ENCODE measurements around the gene PPP1R15B.

The PPP1R15B gene

DNA sequence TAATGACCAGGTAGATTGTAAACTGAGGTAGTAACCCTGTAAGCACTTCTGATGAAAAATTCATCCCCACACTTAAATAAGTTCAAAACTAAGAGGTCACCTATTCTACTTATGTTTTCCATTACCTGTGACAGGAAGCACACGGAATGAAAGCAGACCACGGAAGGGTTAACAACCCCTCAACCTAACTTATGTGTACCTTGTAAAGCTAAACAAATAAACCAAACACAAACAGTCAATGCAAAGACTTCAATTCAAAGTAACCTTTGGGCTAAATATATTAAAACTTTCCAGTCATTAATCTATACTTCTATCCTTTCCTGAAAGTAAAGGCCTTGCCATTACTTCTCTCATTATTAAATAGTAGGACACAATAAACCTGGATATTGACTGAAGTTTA lies 7.0 kb downstream of the PPP1R15B start:
- H3K4me3 ChIP-seq (ENCODE audit: low read depth, low read length), result no peak overlapping the region
- CTCF ChIA-PET, result interaction anchor here (1.3 to 1.5 kb wide), 2 partner anchors 98 to 241 kb away, joined by 4 to 5 read pairs; no protein-coding TSS in a partner anchor
- TF ChIP-seq, protein P1, sequence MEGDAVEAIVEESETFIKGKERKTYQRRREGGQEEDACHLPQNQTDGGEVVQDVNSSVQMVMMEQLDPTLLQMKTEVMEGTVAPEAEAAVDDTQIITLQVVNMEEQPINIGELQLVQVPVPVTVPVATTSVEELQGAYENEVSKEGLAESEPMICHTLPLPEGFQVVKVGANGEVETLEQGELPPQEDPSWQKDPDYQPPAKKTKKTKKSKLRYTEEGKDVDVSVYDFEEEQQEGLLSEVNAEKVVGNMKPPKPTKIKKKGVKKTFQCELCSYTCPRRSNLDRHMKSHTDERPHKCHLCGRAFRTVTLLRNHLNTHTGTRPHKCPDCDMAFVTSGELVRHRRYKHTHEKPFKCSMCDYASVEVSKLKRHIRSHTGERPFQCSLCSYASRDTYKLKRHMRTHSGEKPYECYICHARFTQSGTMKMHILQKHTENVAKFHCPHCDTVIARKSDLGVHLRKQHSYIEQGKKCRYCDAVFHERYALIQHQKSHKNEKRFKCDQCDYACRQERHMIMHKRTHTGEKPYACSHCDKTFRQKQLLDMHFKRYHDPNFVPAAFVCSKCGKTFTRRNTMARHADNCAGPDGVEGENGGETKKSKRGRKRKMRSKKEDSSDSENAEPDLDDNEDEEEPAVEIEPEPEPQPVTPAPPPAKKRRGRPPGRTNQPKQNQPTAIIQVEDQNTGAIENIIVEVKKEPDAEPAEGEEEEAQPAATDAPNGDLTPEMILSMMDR (IDR thresholded peaks at IDR 0.05; ENCODE audit: insufficient read depth, low read length, missing control alignments), result no peak
- POLR2A ChIA-PET, result interaction anchor here (0.7 kb wide), 1 partner anchor 1442 kb away, joined by 3 read pairs; no protein-coding TSS in a partner anchor
- DNase-seq (ENCODE audit: low read depth, low spot score), result no peak

DNA sequence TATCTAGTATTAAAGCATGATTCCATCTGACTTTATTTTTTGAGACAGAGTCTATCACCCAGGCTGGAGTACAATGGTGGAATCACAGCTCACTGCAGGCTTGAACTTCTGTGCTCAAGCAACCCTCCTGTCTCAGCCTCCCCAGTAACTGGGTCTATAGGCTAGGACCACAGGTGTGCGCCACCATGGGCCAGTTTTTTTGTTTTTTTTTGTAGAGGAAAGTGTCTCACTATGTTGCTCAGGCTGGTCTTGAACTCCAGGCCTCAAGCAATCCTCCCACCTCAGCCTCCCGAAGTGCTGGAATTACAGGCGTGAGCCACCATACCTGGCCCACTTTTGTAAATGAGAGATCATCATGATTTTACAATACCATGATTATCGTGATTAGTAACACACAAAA lies 9.2 kb downstream of the PPP1R15B start:
- CTCF ChIA-PET, result no interaction called here
- DNase-seq (ENCODE audit: low read depth, low spot score), result no peak
- TF ChIP-seq, protein P1 (IDR thresholded peaks at IDR 0.05; ENCODE audit: insufficient read depth, low read length, missing control alignments), result no peak
- POLR2A ChIA-PET, result no interaction called here
- no peak overlapping the region for H3K4me3 ChIP-seq (ENCODE audit: low read depth, low read length)

DNA sequence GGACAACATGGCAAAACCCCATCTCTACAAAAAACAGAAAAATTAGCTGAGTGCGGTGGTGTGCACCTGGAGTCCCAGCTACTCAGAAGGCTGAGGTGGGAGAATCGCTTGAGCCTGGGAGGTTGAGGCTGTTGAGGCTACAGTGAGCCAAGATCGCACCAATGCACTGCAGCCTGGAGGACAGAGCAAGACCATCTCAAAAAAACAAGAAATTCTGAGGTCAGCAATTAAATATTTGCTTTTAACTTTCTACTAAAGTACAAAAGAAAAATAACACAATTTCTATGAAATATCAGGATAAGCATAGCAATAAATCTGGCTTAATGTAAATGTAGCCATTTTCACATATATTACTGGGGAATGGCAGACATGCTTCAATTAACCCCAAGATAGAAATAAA lies 9.9 kb downstream of the PPP1R15B start:
- TF ChIP-seq, protein P1 (IDR thresholded peaks at IDR 0.05; ENCODE audit: insufficient read depth, low read length, missing control alignments), result no peak
- no peak overlapping the region for H3K4me3 ChIP-seq (ENCODE audit: low read depth, low read length)
- ChIA-PET POLR2A (no interaction called here), CTCF (interaction anchor here (1.3 to 6.7 kb wide), 3 partner anchors 9 to 101 kb away, joined by 3 to 94 read pairs (median 4); no protein-coding TSS in a partner anchor)
- DNase-seq (ENCODE audit: low read depth, low spot score), result no peak

DNA sequence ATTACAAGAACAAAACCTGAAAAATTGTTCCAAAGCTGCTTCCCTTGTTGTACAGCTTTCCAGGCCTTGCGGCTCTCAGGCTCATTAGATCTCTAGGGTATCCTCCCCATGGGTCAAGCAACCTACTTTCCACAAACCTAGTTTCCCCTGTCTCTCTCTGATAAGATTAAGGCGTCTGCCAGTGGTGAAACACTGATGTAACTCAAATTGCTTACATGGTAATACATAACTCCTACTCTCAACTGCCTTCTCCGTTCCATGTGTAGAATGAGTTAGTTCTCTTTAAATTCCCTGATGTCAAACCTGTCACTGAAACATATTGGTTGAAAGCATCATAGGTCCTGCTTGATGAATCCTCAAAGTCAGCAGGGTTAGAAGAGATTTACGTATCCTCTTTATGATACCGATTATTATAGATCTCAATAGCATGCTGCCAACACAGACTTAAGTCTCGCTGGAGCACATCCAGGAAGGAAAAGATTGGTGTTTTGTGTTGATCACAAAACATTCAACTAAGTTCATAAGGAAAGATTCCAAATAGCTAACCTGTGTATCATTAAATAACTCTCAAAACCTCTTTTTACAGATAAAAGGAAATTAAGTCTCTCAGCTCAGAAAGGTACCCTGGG lies 10.6 kb downstream of the PPP1R15B start:
- TF ChIP-seq, protein P1 (IDR thresholded peaks at IDR 0.05; ENCODE audit: insufficient read depth, low read length, missing control alignments), result no peak
- no peak overlapping the region for H3K4me3 ChIP-seq (ENCODE audit: low read depth, low read length)
- ChIA-PET CTCF (interaction anchor here (1.1 to 6.7 kb wide), 7 partner anchors 8 to 237 kb away, joined by 3 to 111 read pairs (median 4); partner anchors contain the start of genes PIK3C2B and REN), POLR2A (interaction anchor here (0.9 to 3.1 kb wide), 2 partner anchors 10 to 93 kb away, joined by 4 to 8 read pairs; partner anchors contain the start of gene PIK3C2B)
- DNase-seq (ENCODE audit: low read depth, low spot score), result no peak

DNA sequence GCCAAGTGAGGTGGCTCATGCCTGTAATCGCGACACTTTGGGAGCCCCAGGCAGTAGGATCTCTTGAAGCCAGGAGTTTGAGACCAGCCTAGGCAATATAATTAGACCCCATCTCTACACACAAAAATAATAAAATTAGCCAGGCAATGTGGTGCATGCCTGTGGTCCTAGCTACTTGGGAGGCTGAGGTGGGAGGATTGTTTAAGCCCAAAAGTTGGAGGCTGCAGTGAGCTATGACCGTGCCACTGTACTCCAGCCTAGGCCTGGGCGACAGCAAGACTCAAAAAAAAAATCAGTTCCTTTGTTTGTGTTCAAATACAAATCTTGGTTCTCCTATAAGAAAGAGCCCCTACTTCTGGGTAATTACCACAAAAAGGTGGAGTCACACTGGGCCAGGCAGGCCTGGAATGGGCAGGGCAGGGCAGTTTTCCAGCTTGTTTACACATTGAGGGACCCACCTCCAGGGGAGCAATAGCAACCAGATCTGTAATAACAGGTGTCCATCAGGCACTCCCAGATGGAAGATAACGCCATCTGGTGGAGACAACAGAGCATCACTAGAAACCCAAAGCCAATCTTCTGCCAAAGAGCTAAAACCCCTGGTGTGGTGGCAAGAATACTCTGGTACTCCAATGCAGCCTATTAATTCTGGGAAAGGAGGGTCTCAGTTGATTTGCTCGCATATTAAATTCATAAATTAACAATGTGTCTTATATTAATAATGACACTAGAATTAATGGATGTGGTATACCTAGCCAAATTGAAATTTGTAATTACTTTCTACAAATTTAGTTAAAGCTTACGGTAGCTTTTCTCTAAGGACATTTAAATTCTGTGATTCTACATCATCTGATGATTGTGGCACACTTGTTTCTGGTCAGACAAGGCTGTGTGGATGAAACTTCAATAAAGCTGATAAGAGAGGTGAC lies 13.2 kb downstream of the PPP1R15B start:
- TF ChIP-seq, protein P1 (IDR thresholded peaks at IDR 0.05; ENCODE audit: insufficient read depth, low read length, missing control alignments), result peak; percentile 74
- H3K4me3 ChIP-seq (ENCODE audit: low read depth, low read length), result no peak overlapping the region
- CTCF ChIA-PET, result interaction anchor here (0.6 to 6.7 kb wide), 62 partner anchors 11 to 539 kb away, joined by 3 to 111 read pairs (median 5); partner anchors contain the start of genes ETNK2, GOLT1A, KISS1 and PLEKHA6
- POLR2A ChIA-PET, result interaction anchor here (1.0 to 3.1 kb wide), 3 partner anchors 9 to 13 kb away, joined by 4 to 8 read pairs (median 4); no protein-coding TSS in a partner anchor
- no peak for DNase-seq (ENCODE audit: low read depth, low spot score)

Measured in AG04449 (cell line).